Measurements from ENCODE around the gene CD48.

CD48 gene

DNA sequence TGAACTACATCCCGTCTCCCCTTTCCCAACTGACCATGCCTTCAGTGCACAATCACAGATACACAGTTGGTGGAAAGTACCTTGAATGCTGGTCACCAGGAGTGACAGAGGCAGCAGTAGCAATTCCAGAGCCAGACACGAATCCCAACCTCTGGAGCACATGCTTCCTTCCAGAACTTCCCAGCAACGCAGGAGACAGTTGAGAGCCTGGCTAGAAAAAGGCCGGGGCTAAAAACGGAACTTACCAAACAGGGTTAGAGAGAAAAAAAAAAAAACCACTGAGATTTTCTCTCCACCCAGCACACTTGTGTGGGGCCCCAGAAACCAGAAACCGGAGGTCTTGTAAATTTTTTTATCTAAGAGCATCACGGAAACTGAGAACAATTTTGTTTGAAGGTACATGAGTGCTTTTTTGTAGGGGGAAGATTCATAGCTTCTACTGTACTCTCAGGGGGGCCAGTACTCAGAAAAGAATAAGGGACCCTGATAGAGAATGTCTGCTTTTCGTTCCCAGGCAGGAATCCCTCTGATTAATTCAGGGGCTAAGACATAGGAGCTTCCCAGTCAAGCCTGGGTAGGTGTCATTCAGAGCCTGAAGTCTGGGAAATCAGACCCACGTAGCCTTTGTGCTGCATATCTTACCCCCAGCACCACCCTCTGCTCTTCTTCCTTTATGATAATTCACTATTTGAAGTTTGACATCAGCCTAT is at the start of gene CD48:
Gene CD48, minus strand, starts transcription at position 221 of the 710 bp plus-strand sequence. Its CDS starts 59 bp downstream, at position 162.
- no peak for DNase-seq (ENCODE audit: low read depth)

DNA sequence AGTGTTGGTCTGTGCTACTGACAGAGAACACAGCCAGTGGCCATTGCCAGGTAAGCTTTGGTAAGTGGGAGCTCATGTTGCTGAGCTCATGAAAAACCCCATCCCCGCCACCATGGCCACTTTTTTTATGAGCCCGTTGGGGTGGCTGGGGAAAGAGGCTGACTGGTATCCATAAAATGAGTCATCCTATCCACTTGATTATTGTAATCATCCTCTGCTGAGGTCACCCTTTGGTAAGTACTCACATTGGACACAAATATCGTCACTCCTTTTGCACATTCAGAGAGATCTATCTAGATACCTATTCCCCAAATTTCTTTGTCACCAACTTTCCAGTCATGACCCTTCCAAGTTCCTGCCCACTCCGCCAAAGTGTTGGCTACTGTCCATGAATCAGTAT is 49.4 kb upstream of the CD48 start:
- DNase-seq (ENCODE audit: low read depth): no peak

DNA sequence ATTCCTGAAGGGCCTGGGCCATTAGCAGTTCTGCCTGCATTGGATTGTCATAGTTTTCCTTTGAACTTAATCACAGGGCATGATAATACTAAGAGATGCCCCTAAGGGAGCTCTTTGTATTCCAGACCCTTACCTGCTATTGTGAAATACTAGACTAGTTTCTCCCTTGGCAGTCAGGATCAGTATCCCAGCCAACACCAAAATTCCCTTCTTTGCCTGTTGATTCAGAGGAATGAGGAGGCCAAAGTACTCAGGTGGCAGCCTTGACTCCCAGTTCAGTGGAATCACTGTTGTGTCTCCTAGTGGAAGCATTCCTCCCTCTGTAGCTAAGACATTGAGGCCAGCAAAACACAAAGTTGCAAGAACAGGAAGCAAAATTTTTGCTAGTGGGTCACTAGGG is 48.1 kb upstream of the CD48 start:
- no peak for DNase-seq (ENCODE audit: low read depth)

DNA sequence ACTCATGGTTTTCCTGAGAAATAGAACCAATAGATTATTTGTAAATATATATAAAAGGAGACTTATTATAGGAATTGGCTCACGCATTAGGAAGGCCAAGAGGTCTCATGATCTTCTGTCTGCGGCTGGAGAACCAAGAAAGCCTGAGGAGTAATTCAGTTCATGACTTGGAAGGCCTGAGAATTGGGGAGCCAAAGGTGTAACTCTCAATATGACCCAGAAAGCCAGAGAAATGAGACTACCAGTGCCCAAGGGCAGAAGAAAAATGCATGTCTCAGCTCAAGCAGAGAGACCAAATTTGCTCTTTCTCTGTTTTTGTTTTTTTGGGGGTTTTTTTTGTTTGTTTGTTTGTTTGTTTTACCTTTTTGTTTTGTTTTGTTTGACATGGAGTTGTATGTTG is 46.9 kb upstream of the CD48 start:
- no peak for DNase-seq (ENCODE audit: low read depth)

GRCh38 chr1:160756849-160757201 is 45.2 kb upstream of the CD48 start:
- no peak for DNase-seq (ENCODE audit: low read depth)

GRCh38 chr1:160755911-160756848 is 44.6 kb upstream of the CD48 start:
- no peak for DNase-seq (ENCODE audit: low read depth)

- no peak for DNase-seq (ENCODE audit: low read depth)
Observed at GRCh38 chr1:160755461-160755860, 43.8 kb upstream of the CD48 start.

- DNase-seq (ENCODE audit: low read depth): no peak
Observed at GRCh38 chr1:160753594-160753993, 42.0 kb upstream of the CD48 start.

DNA sequence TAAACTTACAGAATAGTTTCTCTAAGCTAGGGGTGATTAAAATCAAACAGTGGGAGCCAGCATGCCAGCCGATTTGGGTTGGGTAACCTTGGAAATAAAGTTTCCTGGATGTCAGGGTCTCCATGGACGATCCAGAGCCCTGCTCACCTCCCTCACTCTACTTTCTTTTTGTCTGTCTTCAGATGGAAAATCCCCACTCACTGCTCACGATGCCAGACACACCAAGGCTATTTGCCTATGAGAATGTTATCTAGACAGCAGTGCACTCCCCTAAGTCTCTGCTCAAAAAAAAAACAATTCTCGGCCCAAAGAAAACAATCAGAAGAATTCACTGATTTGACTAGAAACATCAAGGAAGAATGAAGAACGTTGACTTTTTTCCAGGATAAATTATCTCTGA is 41.3 kb upstream of the CD48 start:
- no peak for DNase-seq (ENCODE audit: low read depth)

- DNase-seq (ENCODE audit: low read depth): no peak
Observed at GRCh38 chr1:160752406-160752805, 40.8 kb upstream of the CD48 start.

- no peak for DNase-seq (ENCODE audit: low read depth)
Observed at GRCh38 chr1:160750608-160751007, 39.0 kb upstream of the CD48 start.

- DNase-seq (ENCODE audit: low read depth): no peak
Observed at GRCh38 chr1:160748878-160749269, 37.3 kb upstream of the CD48 start.

- DNase-seq (ENCODE audit: low read depth): no peak
Observed at GRCh38 chr1:160748181-160748877, 36.7 kb upstream of the CD48 start.

DNA sequence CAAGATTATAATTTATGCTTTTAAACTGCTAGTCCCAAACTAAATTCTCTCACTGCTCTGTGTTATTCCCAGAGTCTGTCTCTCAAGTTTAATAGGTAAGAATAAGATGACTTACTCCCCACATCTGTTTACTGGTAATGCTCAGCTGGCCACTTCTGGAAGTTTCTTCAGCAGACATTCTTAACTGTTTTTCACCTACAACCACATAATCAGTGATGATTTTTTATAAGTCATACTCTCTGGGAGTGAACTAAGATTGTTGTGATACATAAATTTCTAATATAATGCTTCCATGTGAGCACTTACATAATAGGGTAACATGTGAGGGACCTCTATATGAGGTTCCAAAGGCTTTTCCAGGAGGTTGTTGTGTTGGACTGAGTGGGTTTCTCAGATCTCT is 36.1 kb upstream of the CD48 start:
- DNase-seq (ENCODE audit: low read depth): no peak

DNA sequence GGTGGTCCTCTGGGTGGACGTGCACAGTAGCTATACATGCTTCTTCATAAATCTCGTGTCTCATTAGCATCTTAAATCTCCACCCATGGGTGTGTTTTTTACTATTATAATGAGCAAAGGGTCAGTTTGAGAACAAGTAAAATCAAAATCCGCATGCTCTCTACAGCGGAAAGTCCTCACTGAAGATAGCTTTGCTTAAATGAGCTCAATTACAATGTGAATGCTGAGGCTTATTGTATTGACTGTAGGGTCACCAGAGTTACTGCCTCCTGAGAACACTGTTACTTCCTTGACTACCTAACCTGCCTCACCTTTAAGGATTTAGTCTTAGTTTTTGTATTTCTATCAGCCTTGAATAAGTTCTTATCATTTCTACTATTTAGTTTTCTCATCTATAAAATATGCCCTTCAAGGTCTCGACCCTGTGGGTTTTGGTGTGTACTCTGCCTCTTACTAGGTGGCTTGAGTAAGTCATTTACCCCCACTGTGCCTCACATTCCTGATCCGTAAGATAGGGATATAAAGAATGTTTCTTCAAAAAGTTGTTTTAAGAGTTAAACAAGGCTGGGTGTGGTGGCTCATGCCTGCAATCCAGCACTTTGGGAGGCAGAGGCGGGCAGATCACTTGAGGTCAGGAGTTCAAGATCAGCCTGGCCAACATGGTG is 35.3 kb upstream of the CD48 start:
- DNase-seq (ENCODE audit: low read depth): no peak

GRCh38 chr1:160745551-160745950 is 33.9 kb upstream of the CD48 start:
- no peak for DNase-seq (ENCODE audit: low read depth)

- no peak for DNase-seq (ENCODE audit: low read depth)
Observed at GRCh38 chr1:160744852-160745520, 33.4 kb upstream of the CD48 start.

- DNase-seq (ENCODE audit: low read depth): no peak
Observed at GRCh38 chr1:160744199-160744851, 32.7 kb upstream of the CD48 start.

- DNase-seq (ENCODE audit: low read depth): no peak
Observed at GRCh38 chr1:160743266-160743665, 31.6 kb upstream of the CD48 start.

DNA sequence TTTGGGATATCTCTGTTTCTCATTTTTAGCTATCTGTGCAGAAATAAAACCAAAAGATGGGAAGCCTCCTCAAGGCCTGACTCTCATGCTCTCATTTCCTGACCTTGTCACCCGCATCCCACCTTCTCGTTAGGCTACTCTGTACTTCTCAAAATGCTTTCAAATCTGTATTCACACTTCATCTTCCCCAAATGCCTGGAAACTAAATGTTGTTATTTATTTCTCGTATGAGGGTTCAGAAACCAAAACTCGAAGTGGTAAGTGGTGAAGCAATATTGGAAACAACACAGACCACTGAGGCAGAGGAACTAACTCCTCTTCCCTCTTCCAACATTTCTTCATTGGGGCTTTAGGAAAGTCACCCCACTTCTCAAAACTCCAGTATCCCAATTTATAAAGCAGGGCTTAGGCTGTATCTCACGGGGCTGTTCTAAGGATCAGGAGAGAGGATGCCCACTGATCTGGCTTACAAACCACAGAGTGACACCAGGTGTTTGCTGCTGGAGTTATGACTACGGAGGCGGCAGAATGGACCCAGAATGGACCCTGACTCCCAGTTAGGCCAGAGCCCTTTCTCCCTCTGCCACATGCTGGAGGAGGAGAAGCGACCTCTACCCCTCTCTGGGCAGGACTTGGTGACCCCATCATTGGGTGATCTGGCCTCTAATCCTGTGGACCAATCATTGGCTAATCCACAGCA is 31.0 kb upstream of the CD48 start:
- no peak for DNase-seq (ENCODE audit: low read depth)
